KMS-11 (cell line): Measurements from ENCODE around the gene RBM25.
A peak's percentile ranks its signal among the peaks of the same experiment; 100 is the strongest.
"Not testable (repeated sequence)": the region's sequence is repeated elsewhere in the genome, so short reads cannot be mapped to it uniquely, and the experiment has no call there.

Source experiments
- H2AFZ ChIP-seq: fragments of 200-600 bp; sonication (generic); 2 replicates; pipeline ENCODE4 v1.6.1; 2016; ENCODE audit warnings: antibody characterized with exemption, mixed run types, low read depth
- H3K27ac ChIP-seq: fragments of 200-600 bp; sonication (generic); 2 replicates; pipeline ENCODE4 v1.6.1; 2016; ENCODE audit warnings: mild to moderate bottlenecking, mixed run types
- H3K27me3 ChIP-seq: fragments of 200-600 bp; sonication (generic); 2 replicates; pipeline ENCODE4 v1.6.1; 2017; ENCODE audit warnings: mild to moderate bottlenecking, low read depth, mixed run types, moderate library complexity; ENCODE audit not compliant: insufficient read depth
- H3K36me3 ChIP-seq: fragments of 200-600 bp; sonication (generic); 2 replicates; pipeline ENCODE4 v1.6.1; 2017; ENCODE audit warnings: mild to moderate bottlenecking, mixed run types; ENCODE audit not compliant: insufficient read depth
- H3K4me1 ChIP-seq: fragments of 200-600 bp; sonication (generic); 2 replicates; pipeline ENCODE4 v1.6.1; 2016; ENCODE audit warnings: mild to moderate bottlenecking, low read depth, mixed run types; ENCODE audit not compliant: poor library complexity, severe bottlenecking
- H3K4me2 ChIP-seq: fragments of 200-600 bp; sonication (generic); 2 replicates; pipeline ENCODE4 v1.7.0; 2016; ENCODE audit warnings: mild to moderate bottlenecking, mixed run types
- H3K4me3 ChIP-seq: fragments of 200-600 bp; sonication (generic); IDR thresholded peaks from 2 replicates; pipeline ENCODE4 v1.6.1; 2017; ENCODE audit warnings: low read depth, low read length, mixed read lengths; ENCODE audit not compliant: insufficient read depth
- H3K79me2 ChIP-seq: fragments of 200-600 bp; sonication (generic); 2 replicates; pipeline ENCODE4 v1.6.1; 2016; ENCODE audit warnings: low read depth, mixed run types; ENCODE audit not compliant: insufficient read depth
- H3K9ac ChIP-seq: fragments of 200-600 bp; sonication (generic); 2 replicates; pipeline ENCODE4 v1.6.1; 2016; ENCODE audit warnings: mild to moderate bottlenecking, mixed run types
- H4K20me1 ChIP-seq: fragments of 200-600 bp; sonication (generic); 2 replicates; pipeline ENCODE4 v1.6.1; 2016; ENCODE audit warnings: mild to moderate bottlenecking, mixed run types; ENCODE audit not compliant: insufficient read depth
- TF ChIP-seq, protein P1 (sequence below): fragments of 200-600 bp; sonication (generic); conservative IDR thresholded peaks from 2 replicates; pipeline ENCODE4 v1.6.1; 2017; ENCODE audit warnings: low read depth, mild to moderate bottlenecking, antibody characterized with exemption, low read length, moderate library complexity, mixed read lengths

RBM25 gene

DNA sequence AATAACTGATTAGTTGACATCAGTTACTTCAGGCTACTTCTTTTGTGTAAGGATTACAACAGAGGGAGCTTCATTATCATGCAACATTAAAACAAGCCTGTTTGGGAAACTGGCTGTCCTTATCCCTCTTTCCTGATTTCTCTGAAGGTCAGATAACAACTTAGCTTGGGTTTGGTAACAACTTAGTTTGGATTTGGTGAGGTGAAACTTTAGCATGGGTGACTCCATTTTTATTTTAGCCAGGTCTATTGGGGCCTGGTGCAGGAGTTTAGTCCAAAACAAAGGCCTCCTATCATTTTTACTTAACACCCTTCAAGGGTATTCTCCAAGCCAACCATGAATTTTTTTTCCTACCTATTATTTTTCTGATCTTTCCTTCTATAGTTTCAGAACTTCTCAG, 30.4 kb upstream of the RBM25 start:
- Histone ChIP-seq H3K27me3 (no peaks in the 10 kb centered on the region), H3K4me1 (peaks cover 15% of the 10 kb centered on the region), H3K27ac (no peak overlapping the region), H3K9ac (no peak overlapping the region), H3K36me3 (no peaks in the 10 kb centered on the region), H3K4me3 (no peak overlapping the region), H3K4me2 (peak overlapping the region; percentile 70), H3K79me2 (no peaks in the 10 kb centered on the region), H4K20me1 (no peaks in the 10 kb centered on the region), H2AFZ (peak overlapping the region; percentile 68; the same call in 1 of the 2 replicates)
- TF ChIP-seq, protein P1, sequence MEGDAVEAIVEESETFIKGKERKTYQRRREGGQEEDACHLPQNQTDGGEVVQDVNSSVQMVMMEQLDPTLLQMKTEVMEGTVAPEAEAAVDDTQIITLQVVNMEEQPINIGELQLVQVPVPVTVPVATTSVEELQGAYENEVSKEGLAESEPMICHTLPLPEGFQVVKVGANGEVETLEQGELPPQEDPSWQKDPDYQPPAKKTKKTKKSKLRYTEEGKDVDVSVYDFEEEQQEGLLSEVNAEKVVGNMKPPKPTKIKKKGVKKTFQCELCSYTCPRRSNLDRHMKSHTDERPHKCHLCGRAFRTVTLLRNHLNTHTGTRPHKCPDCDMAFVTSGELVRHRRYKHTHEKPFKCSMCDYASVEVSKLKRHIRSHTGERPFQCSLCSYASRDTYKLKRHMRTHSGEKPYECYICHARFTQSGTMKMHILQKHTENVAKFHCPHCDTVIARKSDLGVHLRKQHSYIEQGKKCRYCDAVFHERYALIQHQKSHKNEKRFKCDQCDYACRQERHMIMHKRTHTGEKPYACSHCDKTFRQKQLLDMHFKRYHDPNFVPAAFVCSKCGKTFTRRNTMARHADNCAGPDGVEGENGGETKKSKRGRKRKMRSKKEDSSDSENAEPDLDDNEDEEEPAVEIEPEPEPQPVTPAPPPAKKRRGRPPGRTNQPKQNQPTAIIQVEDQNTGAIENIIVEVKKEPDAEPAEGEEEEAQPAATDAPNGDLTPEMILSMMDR = no peak

DNA sequence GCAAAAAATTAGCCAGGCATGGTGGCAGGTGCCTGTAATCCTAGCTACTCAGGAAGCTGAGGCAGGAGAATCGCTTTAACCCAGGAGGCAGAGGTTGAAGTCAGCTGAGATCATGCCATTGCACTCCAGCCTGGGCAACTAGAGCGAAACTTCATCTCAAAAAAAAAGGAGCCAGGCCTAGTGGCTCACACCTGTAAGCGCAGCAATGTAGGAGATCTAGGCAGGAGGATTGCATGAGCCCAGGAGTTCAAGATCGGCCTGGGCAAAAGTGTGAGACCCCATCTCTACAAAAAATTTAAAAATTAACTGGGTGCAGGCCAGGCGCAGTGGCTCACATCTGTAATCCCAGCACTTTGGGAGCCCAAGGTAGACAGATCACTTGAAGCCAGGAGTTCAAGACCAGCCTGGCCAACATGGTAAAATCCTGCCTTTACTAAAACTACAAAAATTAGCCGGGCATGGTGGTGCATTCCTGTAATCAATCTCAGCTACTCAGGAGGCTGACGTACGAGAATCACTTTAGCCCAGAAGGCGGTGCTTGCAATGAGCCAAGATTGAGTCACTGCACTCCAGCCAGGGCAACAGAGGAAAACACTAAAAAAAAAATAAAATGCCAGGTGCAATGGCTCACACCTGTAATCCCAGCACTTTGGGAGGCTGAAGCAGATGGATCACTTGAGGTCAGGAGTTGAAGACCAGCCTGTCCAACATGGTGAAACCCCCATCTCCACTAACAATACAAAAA, 21.5 kb upstream of the RBM25 start:
- H3K4me1 ChIP-seq, H3K27ac ChIP-seq, H3K4me2 ChIP-seq, H3K27me3 ChIP-seq, H2AFZ ChIP-seq, H3K4me3 ChIP-seq, H4K20me1 ChIP-seq, H3K9ac ChIP-seq, H3K36me3 ChIP-seq, H3K79me2 ChIP-seq: not testable (repeated sequence)

DNA sequence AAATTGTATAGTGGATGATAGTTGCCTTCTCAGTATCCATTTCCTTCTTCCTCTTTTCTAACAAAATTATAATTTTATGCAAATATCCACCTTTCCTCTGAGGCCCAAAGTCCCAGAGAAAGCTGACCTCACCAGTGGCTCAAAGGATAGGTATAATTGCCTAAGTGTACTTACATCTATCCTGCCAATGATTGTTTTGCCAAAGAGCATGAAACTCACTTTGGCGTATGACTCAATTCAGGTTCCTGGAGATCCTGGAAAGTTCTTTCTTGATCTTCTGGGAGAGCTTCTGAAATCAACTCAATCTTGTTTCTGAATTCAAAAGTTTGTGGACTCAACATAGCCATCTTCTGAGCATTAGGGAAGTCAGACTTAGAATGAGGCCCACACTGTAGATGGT, 10.5 kb upstream of the RBM25 start:
- Histone ChIP-seq H2AFZ (no peak overlapping the region), H3K9ac (no peak overlapping the region), H3K4me2 (no peak overlapping the region), H3K79me2 (no peaks in the 10 kb centered on the region), H4K20me1 (no peaks in the 10 kb centered on the region), H3K36me3 (no peaks in the 10 kb centered on the region), H3K27me3 (no peaks in the 10 kb centered on the region), H3K27ac (no peak overlapping the region), H3K4me1 (no peaks in the 10 kb centered on the region), H3K4me3 (no peak overlapping the region)
- TF ChIP-seq, protein P1 = no peak

DNA sequence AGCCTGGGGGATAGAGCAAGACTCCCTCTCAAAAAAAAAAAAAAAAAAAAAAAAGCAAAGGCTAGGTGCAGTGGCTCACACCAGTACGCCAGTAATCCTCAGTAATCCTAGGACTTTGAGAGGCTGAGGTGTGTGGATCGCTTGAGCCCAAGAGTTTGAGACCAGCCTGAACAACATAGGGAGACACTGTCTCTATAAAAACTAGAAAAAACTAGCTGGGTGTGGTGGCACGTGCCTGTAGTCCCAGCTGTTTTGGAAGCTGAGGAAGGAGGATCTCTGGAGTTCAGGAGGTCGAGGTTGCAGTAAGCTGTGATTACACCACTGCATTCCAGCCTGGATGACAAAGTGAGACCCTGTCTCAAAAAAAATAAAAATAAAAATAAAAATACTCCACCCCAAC, 8.9 kb upstream of the RBM25 start:
- Histone ChIP-seq H3K27me3 (no peaks in the 10 kb centered on the region), H3K36me3 (no peaks in the 10 kb centered on the region), H3K4me2 (no peak overlapping the region), H3K27ac (no peak overlapping the region), H3K4me3 (no peak overlapping the region), H2AFZ (no peak overlapping the region), H3K79me2 (no peaks in the 10 kb centered on the region), H3K9ac (no peak overlapping the region), H3K4me1 (no peaks in the 10 kb centered on the region), H4K20me1 (no peaks in the 10 kb centered on the region)
- TF ChIP-seq, protein P1 = no peak

DNA sequence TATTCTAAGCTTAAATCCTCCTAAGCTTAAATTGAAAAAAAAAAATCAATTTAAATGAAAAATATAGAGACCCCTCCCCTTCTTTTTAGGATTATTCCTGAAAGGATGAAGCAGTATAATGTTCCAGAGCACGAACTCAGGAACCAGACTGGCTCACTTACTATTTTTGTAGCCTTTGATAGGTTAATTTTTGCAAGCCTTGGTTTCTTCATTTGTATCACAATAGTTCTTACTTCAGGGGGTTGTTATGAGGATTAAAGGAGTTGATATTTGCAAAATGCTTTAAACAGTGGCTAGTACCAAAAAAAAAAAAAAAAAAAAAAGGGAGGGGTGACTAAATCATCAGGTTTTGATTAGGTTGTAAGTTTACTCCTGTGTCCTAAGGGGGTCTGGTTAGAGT, 3.1 kb upstream of the RBM25 start:
- Histone ChIP-seq H3K9ac (no peak overlapping the region), H3K27ac (no peak overlapping the region), H3K4me1 (peaks cover 10% of the 10 kb centered on the region), H4K20me1 (no peaks in the 10 kb centered on the region), H3K36me3 (no peaks in the 10 kb centered on the region), H3K27me3 (no peaks in the 10 kb centered on the region), H2AFZ (no peak overlapping the region), H3K4me2 (no peak overlapping the region), H3K79me2 (peaks cover 15% of the 10 kb centered on the region), H3K4me3 (no peak overlapping the region)
- TF ChIP-seq, protein P1 = no peak
